Neutrophil (primary cell): Measurements from ENCODE around the gene ABCG1.

Source experiments
- H3K27ac ChIP-seq: fragments of 200-600 bp; sonication (generic); 2 replicates; pipeline ENCODE4 v1.5.1; 2016; ENCODE audit warnings: mild to moderate bottlenecking, moderate library complexity
- H3K27me3 ChIP-seq: fragments of 200-600 bp; sonication (generic); 2 replicates; pipeline ENCODE4 v1.6.0; 2016; ENCODE audit warnings: mild to moderate bottlenecking
- H3K36me3 ChIP-seq: fragments of 200-600 bp; sonication (generic); 2 replicates; pipeline ENCODE4 v1.5.1; 2017
- H3K4me1 ChIP-seq, 2 experiments: fragments of 200-600 bp in 1 of 2; sonication (generic) in 1 of 2; 1 replicate in 1 of 2; 2 replicates in 1 of 2; pipeline versions ENCODE4 v1.5.1 to v1.6.1; 2013 to 2016; ENCODE audit warnings: low read depth in 1 of 2, low read length in 1 of 2, mild to moderate bottlenecking in 1 of 2, moderate library complexity in 1 of 2; ENCODE audit not compliant: control insufficient read depth in 1 of 2, insufficient read depth in 1 of 2
- H3K4me3 ChIP-seq, 2 experiments: fragments of 200-600 bp in 1 of 2; sonication (generic) in 1 of 2; 1 replicate in 1 of 2; 2 replicates in 1 of 2; pipeline ENCODE4 v1.5.1; 2013 to 2016; ENCODE audit warnings: low read depth in 1 of 2, low read length in 1 of 2, mild to moderate bottlenecking in 1 of 2, moderate library complexity in 1 of 2
- H3K9me3 ChIP-seq: fragments of 200-600 bp; sonication (generic); 2 replicates; pipeline ENCODE4 v1.5.1; 2016
- TF ChIP-seq, protein P1 (sequence below): fragments of 200-600 bp; sonication (generic); IDR thresholded peaks from 2 replicates; pipeline ENCODE4 v1.5.1; 2016; ENCODE audit warnings: antibody characterized with exemption

Gene ABCG1

DNA sequence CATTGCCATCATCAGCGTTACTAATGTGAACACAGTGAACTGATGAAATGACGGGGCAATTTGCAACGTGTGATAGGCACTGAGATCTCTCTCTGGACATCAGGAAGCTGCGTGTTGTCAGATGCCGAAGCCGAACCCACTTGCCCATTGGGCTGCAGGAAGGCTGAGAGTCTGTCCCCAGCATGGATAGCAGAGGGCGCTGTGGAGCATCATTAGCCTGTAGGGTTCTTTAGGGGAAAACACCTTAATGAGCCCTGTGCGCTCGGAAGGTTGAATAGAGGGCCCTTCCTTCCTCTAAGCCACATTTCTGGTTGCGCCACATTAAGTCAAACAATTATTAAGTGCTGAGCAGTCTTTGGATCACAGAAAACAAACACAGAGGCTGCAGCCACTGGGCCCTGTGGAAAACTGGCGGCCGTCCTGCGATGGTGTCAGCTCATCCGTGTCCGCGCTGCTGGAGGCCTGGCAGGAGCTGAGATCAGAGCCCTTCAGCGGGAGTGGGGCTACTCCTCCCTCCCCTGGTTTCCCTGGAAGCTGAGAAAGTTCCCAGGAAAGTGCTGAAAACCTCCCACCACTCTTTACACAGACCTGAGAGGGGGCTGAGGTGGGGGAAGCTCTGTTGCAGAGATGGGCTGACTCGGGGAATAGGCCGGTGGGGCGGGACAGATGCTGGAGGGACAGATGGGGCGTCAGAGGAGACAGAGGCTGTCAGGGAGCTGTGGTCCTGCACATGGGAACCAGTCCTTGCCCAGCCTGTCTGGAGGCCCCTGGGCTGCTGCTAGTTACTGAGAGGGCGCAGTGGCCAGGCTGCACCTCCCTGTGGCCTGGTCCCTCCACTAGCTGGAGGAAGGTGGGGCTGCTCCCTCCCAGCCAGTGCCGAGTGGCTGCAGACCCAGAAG, 119.1 kb downstream of the ABCG1 start:
- no peak overlapping the region for H3K4me3 ChIP-seq
- peak overlapping the region; percentile 33 for H3K27ac ChIP-seq
- no peaks in the 10 kb centered on the region for H3K36me3 ChIP-seq
- TF ChIP-seq, protein P1, sequence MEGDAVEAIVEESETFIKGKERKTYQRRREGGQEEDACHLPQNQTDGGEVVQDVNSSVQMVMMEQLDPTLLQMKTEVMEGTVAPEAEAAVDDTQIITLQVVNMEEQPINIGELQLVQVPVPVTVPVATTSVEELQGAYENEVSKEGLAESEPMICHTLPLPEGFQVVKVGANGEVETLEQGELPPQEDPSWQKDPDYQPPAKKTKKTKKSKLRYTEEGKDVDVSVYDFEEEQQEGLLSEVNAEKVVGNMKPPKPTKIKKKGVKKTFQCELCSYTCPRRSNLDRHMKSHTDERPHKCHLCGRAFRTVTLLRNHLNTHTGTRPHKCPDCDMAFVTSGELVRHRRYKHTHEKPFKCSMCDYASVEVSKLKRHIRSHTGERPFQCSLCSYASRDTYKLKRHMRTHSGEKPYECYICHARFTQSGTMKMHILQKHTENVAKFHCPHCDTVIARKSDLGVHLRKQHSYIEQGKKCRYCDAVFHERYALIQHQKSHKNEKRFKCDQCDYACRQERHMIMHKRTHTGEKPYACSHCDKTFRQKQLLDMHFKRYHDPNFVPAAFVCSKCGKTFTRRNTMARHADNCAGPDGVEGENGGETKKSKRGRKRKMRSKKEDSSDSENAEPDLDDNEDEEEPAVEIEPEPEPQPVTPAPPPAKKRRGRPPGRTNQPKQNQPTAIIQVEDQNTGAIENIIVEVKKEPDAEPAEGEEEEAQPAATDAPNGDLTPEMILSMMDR, result peak; percentile 73
- no peaks in the 10 kb centered on the region for H3K9me3 ChIP-seq
- H3K27me3 ChIP-seq, result no peaks in the 10 kb centered on the region
- peaks cover 13 to 18% of the 10 kb centered on the region in 2 experiments for H3K4me1 ChIP-seq

DNA sequence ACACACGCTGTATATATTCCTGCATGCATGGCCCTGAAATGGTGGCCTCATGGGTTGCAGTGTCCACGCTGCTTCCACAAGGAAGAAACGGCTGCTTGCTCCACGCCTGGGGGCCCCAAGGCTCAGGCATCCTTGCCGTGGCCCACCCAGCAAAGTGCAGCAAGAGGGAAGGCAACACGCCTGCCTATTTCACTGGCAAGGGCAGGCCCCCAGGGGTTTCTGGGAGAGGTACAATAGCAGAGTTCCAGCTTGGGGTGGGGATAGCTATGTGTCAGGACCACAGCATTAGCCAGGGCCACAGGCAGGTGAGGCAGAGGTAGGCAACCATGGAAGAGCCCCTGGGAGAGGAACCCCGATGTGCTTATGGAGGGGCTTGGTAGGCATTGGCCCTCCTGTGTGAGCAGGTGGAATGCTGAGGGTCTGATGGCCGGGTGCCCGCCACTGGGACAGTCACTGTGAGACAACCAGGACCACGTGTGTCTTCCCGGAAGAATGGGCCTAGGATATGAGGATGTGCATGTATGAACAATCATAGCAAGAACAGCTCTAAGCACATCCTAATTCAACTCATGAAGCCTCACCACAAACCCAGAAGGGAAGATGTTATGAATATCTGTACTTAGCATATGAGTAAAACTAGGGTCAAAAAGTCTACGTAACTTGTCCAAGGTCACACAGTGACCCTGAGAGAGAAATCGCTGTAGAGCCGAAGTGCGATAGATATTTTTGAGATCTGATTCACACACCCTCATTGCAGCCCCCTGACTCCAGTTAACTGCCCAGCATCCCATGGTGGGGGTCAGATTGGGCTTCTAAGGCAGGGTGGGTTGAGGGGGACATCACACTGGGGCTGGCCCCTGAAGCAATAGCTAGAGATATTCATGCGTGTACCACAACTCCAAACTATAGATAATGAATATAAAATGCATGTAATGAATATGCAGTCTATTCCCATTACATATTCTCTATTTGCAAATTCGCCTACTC, 120.1 kb downstream of the ABCG1 start:
- TF ChIP-seq, protein P1, result no peak
- Histone ChIP-seq H3K9me3 (no peaks in the 10 kb centered on the region), H3K4me3 (no peak overlapping the region), H3K4me1 (peaks cover 13 to 16% of the 10 kb centered on the region in 2 experiments), H3K27ac (no peak overlapping the region), H3K36me3 (no peaks in the 10 kb centered on the region), H3K27me3 (no peaks in the 10 kb centered on the region)

DNA sequence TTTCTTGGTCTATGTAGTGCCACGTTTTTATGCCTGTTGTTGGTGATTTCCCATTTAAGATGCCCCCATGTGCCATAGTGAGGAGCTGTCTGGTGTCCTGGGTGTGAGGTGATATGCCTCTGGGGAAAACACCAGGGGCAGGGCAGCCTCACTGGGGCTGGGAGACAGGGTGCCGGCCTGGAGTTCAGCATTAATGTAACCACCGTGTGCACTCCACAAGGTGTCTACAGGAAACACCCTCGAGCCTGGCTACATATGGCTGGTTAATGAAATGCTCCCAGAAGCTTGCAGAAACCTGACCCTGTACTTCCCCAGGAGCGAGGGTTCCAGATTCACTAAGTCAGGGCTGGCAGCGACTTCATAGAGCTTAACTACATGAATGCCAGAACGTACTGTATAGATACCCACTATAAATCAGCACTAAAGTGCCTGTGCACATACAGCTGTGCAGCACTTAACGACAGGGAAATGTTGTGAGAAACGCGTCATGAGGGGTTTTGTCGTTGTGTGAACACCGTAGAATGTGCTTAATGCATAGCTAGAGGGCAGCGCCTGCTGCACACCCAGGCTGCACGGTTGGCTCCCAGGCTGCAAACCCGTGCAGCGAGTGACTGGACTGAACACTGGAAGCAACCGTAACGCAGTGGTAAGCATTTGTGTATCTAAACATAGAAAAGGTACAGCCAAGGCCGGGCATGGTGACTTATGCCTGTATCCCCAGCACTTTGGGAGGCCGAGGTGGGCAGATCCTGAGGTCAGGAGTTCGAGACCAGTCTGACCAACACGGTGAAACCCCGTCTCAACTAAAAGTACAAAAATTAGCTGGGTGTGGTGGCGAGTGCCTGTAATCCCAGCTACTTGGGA, 121.5 kb downstream of the ABCG1 start:
- TF ChIP-seq, protein P1, result no peak
- no peaks in the 10 kb centered on the region for H3K27me3 ChIP-seq
- H3K27ac ChIP-seq, result no peak overlapping the region
- H3K4me3 ChIP-seq, result no peak overlapping the region
- no peaks in the 10 kb centered on the region for H3K36me3 ChIP-seq
- no peaks in the 10 kb centered on the region for H3K9me3 ChIP-seq
- H3K4me1 ChIP-seq, result peaks cover 13 to 16% of the 10 kb centered on the region in 2 experiments

DNA sequence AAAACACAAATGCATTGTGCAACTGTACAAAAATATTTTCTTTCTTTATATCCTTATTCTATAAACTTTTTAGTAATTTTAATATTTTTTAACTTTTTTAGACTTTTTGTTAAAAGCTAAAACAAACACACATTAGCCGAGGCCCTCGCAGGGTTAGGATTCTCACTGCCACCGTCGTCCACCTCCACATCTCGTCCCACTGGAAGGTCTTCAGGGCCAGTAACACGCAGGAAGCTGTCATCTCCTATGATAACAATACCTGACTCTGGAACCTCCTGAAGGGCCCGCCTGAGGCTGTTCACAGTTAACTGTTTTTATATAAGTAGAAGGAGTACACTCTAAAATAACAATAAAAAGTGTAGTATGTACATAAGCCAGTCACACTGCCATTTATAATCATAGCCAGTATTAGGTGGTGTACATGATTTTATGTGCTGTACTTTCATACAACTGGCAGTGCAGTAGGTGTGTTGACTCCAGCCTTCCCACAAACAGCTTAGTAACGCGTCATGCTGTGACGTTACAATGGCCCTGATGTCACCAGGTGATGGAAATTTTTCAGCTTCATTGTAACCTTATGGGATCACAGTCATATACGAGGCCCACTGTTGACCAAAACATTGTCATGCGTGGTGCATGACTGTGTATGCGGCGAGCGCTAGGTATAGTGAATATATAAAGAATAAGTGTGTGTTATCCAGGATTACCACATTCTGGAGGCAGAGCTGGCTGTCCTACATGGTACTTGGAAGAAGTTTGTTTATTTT, 123.0 kb downstream of the ABCG1 start:
- H3K27me3 ChIP-seq, result no peaks in the 10 kb centered on the region
- TF ChIP-seq, protein P1, result no peak
- H3K4me3 ChIP-seq, result no peak overlapping the region
- no peak overlapping the region for H3K27ac ChIP-seq
- H3K4me1 ChIP-seq, result peaks cover 13 to 16% of the 10 kb centered on the region in 2 experiments
- no peaks in the 10 kb centered on the region for H3K36me3 ChIP-seq
- no peaks in the 10 kb centered on the region for H3K9me3 ChIP-seq
